Left ventricle myocardium inferior (tissue), 1 donor: Measurements from ENCODE around the gene DLGAP4. TPM values are rescaled to one million over a fixed set of nuclear protein-coding genes. Genes with fewer than 3 reads are reported as not detected.

Experiments used
- DNase-seq: peaks from one replicate; pipeline ENCODE4 v3.0.0-alpha.2; 2020
- H3K27ac ChIP-seq: fragments of 200-600 bp; replicated peaks from 2 replicates; pipeline ENCODE4 v1.8.0; 2021
- H3K27me3 ChIP-seq: fragments of 200-600 bp; 2 replicates; pipeline ENCODE4 v1.8.0; 2021; ENCODE audit warnings: low read depth
- H3K36me3 ChIP-seq: fragments of 200-600 bp; 2 replicates; pipeline ENCODE4 v1.8.0; 2021
- H3K4me1 ChIP-seq: fragments of 200-600 bp; 2 replicates; pipeline ENCODE4 v1.8.0; 2021
- H3K4me3 ChIP-seq: fragments of 200-600 bp; 2 replicates; pipeline ENCODE4 v1.8.0; 2021; ENCODE audit warnings: mild to moderate bottlenecking, moderate library complexity
- H3K9me3 ChIP-seq: fragments of 200-600 bp; replicated peaks from 2 replicates; pipeline ENCODE4 v1.8.0; 2021
- intact Hi-C: fragments of 100-400 bp; cut with micrococcal nuclease; formaldehyde crosslinking; loops from one replicate; pipeline ENCODE4 v1.11.0; 2022
- total RNA-seq: library from RNA; stranded (reverse); fragmentation: NEBNext Ultra II Directional; extraction: Animal tissue kit (Norgen Biotek cat#: 25700); gene quantifications from one replicate; pipeline ENCODE4 v1.2.1, GENCODE V29; 2021
- TF ChIP-seq, protein P1 (sequence below): fragments of 200-600 bp; IDR thresholded peaks from 2 replicates; pipeline ENCODE4 v1.8.0; 2021; ENCODE audit warnings: antibody characterized with exemption, mild to moderate bottlenecking, borderline replicate concordance
- donor health status: DM: no; HTN: yes; CAD: no; lungs with severe emphysema.

The DLGAP4 gene
- total RNA-seq, 1 donor from 2014 or later = 51.7 TPM

DNA sequence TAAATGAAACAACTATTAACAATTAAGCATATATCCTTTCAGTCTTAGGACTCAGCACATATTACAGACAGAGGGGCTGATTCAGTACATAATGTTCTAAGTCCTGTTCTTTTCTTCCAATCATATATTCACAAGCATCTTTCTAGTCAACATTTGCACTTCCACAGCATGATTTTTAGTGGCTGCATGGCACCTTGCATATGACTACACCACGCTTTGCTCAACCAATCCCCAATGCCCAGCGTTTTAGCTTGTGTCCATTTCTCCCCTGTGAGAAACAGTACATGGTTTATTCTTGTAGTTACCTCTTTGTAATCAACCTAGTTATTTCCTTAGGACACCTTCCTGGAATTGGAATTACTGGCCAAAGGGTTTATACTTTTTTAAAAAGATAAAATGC is 36.6 kb upstream of the DLGAP4 start:
- TF ChIP-seq, protein P1, sequence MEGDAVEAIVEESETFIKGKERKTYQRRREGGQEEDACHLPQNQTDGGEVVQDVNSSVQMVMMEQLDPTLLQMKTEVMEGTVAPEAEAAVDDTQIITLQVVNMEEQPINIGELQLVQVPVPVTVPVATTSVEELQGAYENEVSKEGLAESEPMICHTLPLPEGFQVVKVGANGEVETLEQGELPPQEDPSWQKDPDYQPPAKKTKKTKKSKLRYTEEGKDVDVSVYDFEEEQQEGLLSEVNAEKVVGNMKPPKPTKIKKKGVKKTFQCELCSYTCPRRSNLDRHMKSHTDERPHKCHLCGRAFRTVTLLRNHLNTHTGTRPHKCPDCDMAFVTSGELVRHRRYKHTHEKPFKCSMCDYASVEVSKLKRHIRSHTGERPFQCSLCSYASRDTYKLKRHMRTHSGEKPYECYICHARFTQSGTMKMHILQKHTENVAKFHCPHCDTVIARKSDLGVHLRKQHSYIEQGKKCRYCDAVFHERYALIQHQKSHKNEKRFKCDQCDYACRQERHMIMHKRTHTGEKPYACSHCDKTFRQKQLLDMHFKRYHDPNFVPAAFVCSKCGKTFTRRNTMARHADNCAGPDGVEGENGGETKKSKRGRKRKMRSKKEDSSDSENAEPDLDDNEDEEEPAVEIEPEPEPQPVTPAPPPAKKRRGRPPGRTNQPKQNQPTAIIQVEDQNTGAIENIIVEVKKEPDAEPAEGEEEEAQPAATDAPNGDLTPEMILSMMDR = no peak
- peaks cover 26% of the 10 kb centered on the region for H3K27me3 ChIP-seq
- no peak for DNase-seq
- H3K36me3 ChIP-seq = no peaks in the 10 kb centered on the region
- intact Hi-C loops = no loop called here
- H3K27ac ChIP-seq = no peak overlapping the region
- H3K9me3 ChIP-seq = no peaks in the 10 kb centered on the region
- H3K4me1 ChIP-seq = no peaks in the 10 kb centered on the region
- no peak overlapping the region for H3K4me3 ChIP-seq

DNA sequence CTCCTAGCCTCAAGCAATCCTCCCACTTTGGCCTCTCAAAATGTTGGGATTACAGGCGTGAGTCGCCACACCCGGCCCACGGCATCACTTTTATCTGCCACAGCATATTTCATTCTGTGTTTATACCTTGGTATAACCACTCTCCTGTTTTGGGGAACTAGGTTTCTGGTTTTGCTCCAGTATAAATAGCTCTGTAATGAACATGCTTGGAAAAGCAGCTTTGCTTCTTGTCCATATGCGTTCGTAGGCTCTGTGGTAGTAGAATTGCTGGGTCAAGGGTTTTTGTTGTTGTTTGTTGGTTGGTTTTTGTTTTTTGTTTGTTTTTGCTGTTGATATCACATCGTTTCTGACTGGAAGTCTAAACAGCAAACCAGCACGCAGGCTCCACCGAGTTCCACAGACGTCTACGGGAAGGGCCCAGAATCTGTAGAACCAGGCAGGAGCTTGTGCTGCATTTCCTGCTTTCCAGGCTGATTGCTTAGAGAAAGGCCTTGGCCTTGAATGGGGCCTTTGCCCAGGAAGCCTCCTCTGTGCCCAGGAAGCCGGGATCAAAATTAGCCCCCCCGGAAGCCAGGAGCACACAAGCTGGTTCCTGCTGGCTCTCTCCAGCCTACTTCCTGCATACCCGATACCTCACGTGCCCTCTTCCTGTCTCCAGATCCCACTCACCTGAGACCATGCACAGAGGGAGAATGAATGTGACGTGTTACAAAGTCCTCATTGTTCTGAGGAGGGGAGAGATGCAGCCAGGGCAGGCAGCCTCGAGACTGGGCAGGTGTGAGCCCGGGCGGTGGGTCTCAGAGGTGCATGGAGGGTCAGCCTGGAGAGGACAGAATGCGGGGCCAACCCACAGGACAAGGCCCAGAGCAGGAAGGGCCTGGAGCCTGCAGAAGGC is 35.1 kb upstream of the DLGAP4 start:
- intact Hi-C loops = no loop called here
- Histone ChIP-seq H3K4me3 (no peak overlapping the region), H3K9me3 (no peaks in the 10 kb centered on the region), H3K27ac (no peak overlapping the region), H3K4me1 (no peaks in the 10 kb centered on the region), H3K27me3 (peaks cover 41% of the 10 kb centered on the region), H3K36me3 (no peaks in the 10 kb centered on the region)
- no peak for DNase-seq
- TF ChIP-seq, protein P1 = no peak

DNA sequence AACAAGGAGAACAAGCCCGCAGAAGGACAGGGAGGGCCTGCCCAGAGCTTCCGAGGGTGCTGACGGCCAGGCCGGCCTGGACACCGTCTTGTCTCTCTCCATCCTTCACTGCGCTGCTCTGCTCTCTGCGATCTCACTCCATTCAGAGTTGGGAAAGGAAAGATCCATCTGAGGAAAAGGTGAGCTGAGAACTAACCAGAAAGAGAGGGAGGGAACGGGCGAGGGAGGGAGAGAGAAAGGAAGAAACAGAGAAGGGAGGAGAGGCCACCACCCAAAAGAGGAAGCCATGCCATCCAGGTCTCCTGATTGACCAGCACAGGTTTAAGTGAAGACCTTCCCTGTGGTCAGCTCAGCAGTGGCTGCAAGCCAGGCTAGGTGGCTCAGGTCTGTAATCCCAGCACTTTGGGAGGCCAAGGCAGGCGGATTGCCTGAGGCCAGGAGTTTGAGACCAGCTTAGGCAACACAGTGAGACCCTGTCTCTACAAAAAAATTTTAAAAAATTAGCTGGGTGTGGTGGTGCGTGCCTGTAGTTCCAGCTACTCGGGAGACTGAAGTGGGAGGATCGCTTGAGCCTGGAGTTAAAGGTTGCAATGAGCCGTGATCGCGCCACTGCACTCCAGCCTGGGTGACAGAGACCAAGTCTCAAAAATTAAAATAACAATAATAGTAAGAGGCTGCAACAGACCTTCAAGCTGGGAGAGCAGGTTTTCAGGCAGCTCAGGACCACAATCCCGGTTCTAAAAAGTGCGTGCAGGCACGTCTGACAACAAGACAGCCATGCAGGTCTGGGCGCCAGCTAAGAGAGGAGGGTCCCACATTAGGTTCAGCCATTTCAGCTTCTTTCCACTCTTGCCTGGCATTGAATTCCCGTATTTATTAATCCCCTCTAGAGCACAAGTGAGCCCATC is 34.2 kb upstream of the DLGAP4 start:
- Histone ChIP-seq H3K36me3 (no peaks in the 10 kb centered on the region), H3K27ac (no peak overlapping the region), H3K4me3 (no peak overlapping the region), H3K4me1 (no peaks in the 10 kb centered on the region), H3K27me3 (peaks cover 48% of the 10 kb centered on the region), H3K9me3 (no peaks in the 10 kb centered on the region)
- TF ChIP-seq, protein P1 = no peak
- no peak for DNase-seq
- intact Hi-C loops = no loop called here

DNA sequence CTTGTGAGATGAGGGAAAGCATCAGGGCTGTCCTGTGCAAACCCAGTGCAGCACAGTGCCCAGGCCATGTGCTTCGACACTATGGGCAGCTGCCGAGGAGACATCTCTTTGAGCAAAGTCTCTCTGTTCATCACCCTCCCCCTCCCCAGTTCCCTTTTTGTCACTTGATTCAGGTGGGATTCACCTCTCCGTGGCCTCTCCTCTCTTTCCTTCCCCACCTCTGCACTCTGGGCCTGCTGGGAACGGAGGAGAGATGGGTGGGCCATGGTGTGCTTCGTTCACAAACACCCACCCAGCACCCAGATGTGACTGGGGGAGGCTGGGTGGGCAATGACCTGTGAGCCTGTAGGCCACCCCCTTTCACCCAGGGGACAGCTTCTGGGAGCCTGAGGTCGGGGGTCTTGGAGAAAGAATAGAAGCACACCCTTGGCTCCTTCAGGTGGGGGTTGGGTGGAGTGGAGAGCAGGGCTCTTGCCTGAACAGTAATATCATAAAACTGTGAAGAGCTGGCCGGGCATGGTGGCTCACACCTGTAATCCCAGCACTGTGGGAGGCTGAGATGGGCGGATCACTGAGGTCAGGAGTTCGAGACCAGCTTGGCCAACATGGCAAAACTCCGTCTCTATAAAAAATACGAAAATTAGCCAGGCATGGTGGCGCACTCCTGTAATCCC is 33.5 kb upstream of the DLGAP4 start:
- Histone ChIP-seq H3K27ac (no peak overlapping the region), H3K4me1 (no peaks in the 10 kb centered on the region), H3K27me3 (peaks cover 52% of the 10 kb centered on the region), H3K4me3 (no peak overlapping the region), H3K36me3 (no peaks in the 10 kb centered on the region), H3K9me3 (no peaks in the 10 kb centered on the region)
- TF ChIP-seq, protein P1 = no peak
- DNase-seq = no peak
- intact Hi-C loops = no loop called here
